ENCODE data around the gene TAF11L10.
"Not testable (repeated sequence)": the region's sequence is repeated elsewhere in the genome, so short reads cannot be mapped to it uniquely, and the experiment has no call there.

TAF11L10 gene

GRCh38 chr5:17597728-17598127 lies at the start of gene TAF11L10:
TAF11L10 (minus strand) TSS chr5:17597828.
- not testable (repeated sequence) for DNase-seq

GRCh38 chr5:17634160-17634559 lies 36.5 kb upstream of the TAF11L10 start, which contains the start of gene TAF11L14:
TAF11L14 (plus strand) TSS chr5:17634460.
- DNase-seq: no peak

GRCh38 chr5:17631788-17632187 lies 34.2 kb upstream of the TAF11L10 start, which contains the start of gene TAF11L13:
TAF11L13 (plus strand) TSS chr5:17632088.
- DNase-seq: not testable (repeated sequence)

GRCh38 chr5:17625686-17626085 lies 28.1 kb upstream of the TAF11L10 start:
- DNase-seq: no peak

GRCh38 chr5:17620627-17621026 lies 23.0 kb upstream of the TAF11L10 start:
- DNase-seq: no peak

GRCh38 chr5:17619354-17619753 lies 21.7 kb upstream of the TAF11L10 start:
- DNase-seq: no peak

GRCh38 chr5:17614872-17615605 lies 17.4 kb upstream of the TAF11L10 start:
- DNase-seq: no peak

- not testable (repeated sequence) for DNase-seq
Observed at GRCh38 chr5:17610092-17610491, 12.5 kb upstream of the TAF11L10 start, which contains the start of gene TAF11L12. TAF11L12 (plus strand) TSS chr5:17610392.

GRCh38 chr5:17607461-17607860 lies 9.8 kb upstream of the TAF11L10 start:
- DNase-seq: not testable (repeated sequence)

- DNase-seq: no peak
Observed at GRCh38 chr5:17604951-17605350, 7.3 kb upstream of the TAF11L10 start.

GRCh38 chr5:17603880-17604279 lies 6.3 kb upstream of the TAF11L10 start, which contains the start of gene TAF11L11:
TAF11L11 (plus strand) TSS chr5:17604183.
- DNase-seq: not testable (repeated sequence)

- not testable (repeated sequence) for DNase-seq
Observed at GRCh38 chr5:17594255-17594654, 3.4 kb downstream of the TAF11L10 start, which contains the start of gene TAF11L9. TAF11L9 (minus strand) TSS chr5:17594394.

GRCh38 chr5:17590860-17591259 lies 6.8 kb downstream of the TAF11L10 start, which contains the start of gene TAF11L8:
TAF11L8 (minus strand) TSS chr5:17590960.
- DNase-seq: not testable (repeated sequence)

- not testable (repeated sequence) for DNase-seq
Observed at GRCh38 chr5:17585658-17586057, 12.0 kb downstream of the TAF11L10 start, which contains the start of gene TAF11L7. TAF11L7 (minus strand) TSS chr5:17585758.

All from NCI-H526 treated with DMSO at 0.1 percent for 48 hours (cell line).